OCI-LY3 (cell line): ENCODE measurements around the gene LRP2BP.

Experiments
- CTCF ChIP-seq: fragments of 200-600, 300-600 bp; sonication (generic); IDR thresholded peaks from 2 replicates; pipeline ENCODE4 v1.5.1; 2014; ENCODE audit warnings: antibody characterized with exemption, low read length, low read depth
- EZH2phosphoT487 ChIP-seq: fragments of 200-600 bp; shearing (Covaris generic); IDR thresholded peaks from 2 replicates; pipeline ENCODE4 v1.6.1; 2018; ENCODE audit warnings: antibody characterized with exemption, mixed run types, low read depth

GRCh38 chr4:185404031-185404430 is 8.3 kb upstream of the LRP2BP start:
- no peak for TF ChIP-seq CTCF
- TF ChIP-seq EZH2phosphoT487, result no peak
